Tibial nerve (tissue), 4 donors: ENCODE measurements around the gene NEGR1. TPM values are rescaled to one million over a fixed set of nuclear protein-coding genes. Genes with fewer than 3 reads are reported as not detected.

Experiments used
- DNase-seq, 2 donors: peaks; one replicate each; pipeline ENCODE4 v3.0.0-alpha.2; 2019; ENCODE audit warnings: low spot score in 2 of 2
- H3K27ac ChIP-seq, 4 donors: fragments of 200-600 bp; sonication (generic) in 3 of 4; one replicate each; pipeline ENCODE4 v1.5.1; 2017 to 2019; ENCODE audit warnings: mild to moderate bottlenecking in 1 of 4
- H3K27me3 ChIP-seq, 2 donors: fragments of 200-600 bp; sonication (generic) in 1 of 2; one replicate each; pipeline versions ENCODE4 v1.5.1 to v1.6.0; 2017 to 2019
- H3K36me3 ChIP-seq, 3 donors: fragments of 200-600 bp; sonication (generic); one replicate each; pipeline ENCODE4 v1.5.1; 2018 to 2019
- H3K4me1 ChIP-seq, 4 donors: fragments of 200-600 bp; sonication (generic) in 3 of 4; one replicate each; pipeline ENCODE4 v1.5.1; 2017 to 2019
- H3K4me3 ChIP-seq, 4 donors: fragments of 200-600 bp; sonication (generic) in 3 of 4; one replicate each; pipeline ENCODE4 v1.5.1; 2017 to 2019; ENCODE audit warnings: mild to moderate bottlenecking in 1 of 4, moderate library complexity in 1 of 4
- H3K9me3 ChIP-seq, 4 donors: fragments of 200-600 bp; sonication (generic) in 3 of 4; one replicate each; pipeline ENCODE4 v1.5.1; 2017 to 2019
- EP300 ChIP-seq, 2 donors: sonication (generic); formaldehyde crosslinking; IDR thresholded peaks; one replicate each; pipeline ENCODE4 v1.6.1; 2017; ENCODE audit warnings: antibody characterized with exemption in 2 of 2, mild to moderate bottlenecking in 1 of 2
- POLR2A ChIP-seq, 2 donors: fragments of 450-650 bp; IDR thresholded peaks; one replicate each; pipeline ENCODE4 v1.6.1; 2017; ENCODE audit warnings: antibody characterized with exemption in 2 of 2, mild to moderate bottlenecking in 2 of 2, moderate library complexity in 2 of 2
- WGBS, 2 donors: methylation state at CpG; one replicate each; pipeline ENCODE4 v1.1.5; 2018; 5-methylcytosine and 5-hydroxymethylcytosine counted together
- total RNA-seq, 4 donors: library from RNA; depleted of rRNA; stranded (reverse); fragments of >200 nt; gene quantifications; one replicate each; pipeline ENCODE4 v1.1.0, GENCODE V29; 2016
- TF ChIP-seq, protein P1 (sequence below), 5 experiments: fragments of 200-600 bp in 3 of 5; fragments of 450-650 bp in 2 of 5; sonication (generic) in 3 of 5; IDR thresholded peaks; one replicate each; pipeline ENCODE4 v1.5.1; 2016 to 2019; ENCODE audit warnings: antibody characterized with exemption in 5 of 5, mild to moderate bottlenecking in 3 of 5, moderate library complexity in 2 of 5

The NEGR1 gene
- total RNA-seq, 4 donors from 2014 or later = 46.0 to 58.2 (median 52.4) TPM

DNA sequence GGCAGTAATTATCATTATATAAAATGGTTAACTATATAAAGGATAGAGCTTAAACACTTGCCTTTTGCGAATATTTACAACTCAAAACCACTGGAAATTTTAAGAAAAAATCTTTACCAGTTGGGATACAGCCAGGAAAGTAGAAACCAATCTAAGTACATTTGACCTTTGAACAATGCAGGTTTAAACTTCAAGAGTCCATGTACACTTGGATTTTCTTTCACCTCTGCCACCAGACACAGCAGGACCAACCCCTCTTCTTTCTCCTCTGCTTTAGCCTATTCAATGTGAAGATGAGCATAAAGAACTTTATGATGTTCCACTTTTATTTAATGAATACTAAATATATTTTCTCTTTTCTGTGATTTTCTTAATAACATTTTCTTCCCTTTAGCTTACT is 361.1 kb downstream of the NEGR1 start:
- H3K4me1 ChIP-seq = no peaks in the 10 kb centered on the region
- no peaks in the 10 kb centered on the region for H3K9me3 ChIP-seq
- 78 to 95% methylated on average over 1 of the region's 1 CpG for WGBS, 2 donors
- TF ChIP-seq, protein P1, sequence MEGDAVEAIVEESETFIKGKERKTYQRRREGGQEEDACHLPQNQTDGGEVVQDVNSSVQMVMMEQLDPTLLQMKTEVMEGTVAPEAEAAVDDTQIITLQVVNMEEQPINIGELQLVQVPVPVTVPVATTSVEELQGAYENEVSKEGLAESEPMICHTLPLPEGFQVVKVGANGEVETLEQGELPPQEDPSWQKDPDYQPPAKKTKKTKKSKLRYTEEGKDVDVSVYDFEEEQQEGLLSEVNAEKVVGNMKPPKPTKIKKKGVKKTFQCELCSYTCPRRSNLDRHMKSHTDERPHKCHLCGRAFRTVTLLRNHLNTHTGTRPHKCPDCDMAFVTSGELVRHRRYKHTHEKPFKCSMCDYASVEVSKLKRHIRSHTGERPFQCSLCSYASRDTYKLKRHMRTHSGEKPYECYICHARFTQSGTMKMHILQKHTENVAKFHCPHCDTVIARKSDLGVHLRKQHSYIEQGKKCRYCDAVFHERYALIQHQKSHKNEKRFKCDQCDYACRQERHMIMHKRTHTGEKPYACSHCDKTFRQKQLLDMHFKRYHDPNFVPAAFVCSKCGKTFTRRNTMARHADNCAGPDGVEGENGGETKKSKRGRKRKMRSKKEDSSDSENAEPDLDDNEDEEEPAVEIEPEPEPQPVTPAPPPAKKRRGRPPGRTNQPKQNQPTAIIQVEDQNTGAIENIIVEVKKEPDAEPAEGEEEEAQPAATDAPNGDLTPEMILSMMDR (IDR thresholded peaks at IDR 0.05) = no peak
- TF ChIP-seq EP300 (IDR thresholded peaks at IDR 0.05) = no peak
- no peak for TF ChIP-seq POLR2A (IDR thresholded peaks at IDR 0.05)
- no peaks in the 10 kb centered on the region for H3K27me3 ChIP-seq
- no peak overlapping the region for H3K4me3 ChIP-seq
- H3K27ac ChIP-seq = no peak overlapping the region
- DNase-seq = no peak
- H3K36me3 ChIP-seq = no peaks in the 10 kb centered on the region

DNA sequence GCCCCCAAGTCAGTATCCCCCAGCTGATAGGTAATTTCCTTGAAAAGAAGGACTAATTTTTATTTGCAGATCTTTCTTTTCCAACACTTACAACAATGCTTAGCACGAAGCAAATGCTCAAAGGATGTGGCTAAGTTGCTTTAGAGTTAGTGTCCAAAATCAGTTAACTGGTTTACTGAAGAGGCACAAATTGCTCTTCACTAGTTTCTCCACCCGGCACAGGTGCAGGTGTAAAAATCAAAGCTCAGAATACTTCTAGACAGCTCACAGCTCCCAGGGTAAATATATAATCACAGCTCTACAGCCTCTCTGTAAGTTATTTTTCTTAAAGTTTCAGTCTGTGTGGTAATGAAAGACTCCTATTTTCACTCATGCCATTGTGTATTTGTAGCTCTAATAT is 361.8 kb downstream of the NEGR1 start:
- H3K4me1 ChIP-seq = no peaks in the 10 kb centered on the region
- WGBS, 2 donors = 86 to 88% methylated on average over 2 of the region's 2 CpGs
- H3K9me3 ChIP-seq = no peaks in the 10 kb centered on the region
- TF ChIP-seq, protein P1 (IDR thresholded peaks at IDR 0.05) = no peak
- TF ChIP-seq EP300 (IDR thresholded peaks at IDR 0.05) (no peak), POLR2A (IDR thresholded peaks at IDR 0.05) (no peak)
- no peaks in the 10 kb centered on the region for H3K27me3 ChIP-seq
- no peaks in the 10 kb centered on the region for H3K36me3 ChIP-seq
- no peak overlapping the region for H3K27ac ChIP-seq
- H3K4me3 ChIP-seq = no peak overlapping the region
- DNase-seq = no peak

DNA sequence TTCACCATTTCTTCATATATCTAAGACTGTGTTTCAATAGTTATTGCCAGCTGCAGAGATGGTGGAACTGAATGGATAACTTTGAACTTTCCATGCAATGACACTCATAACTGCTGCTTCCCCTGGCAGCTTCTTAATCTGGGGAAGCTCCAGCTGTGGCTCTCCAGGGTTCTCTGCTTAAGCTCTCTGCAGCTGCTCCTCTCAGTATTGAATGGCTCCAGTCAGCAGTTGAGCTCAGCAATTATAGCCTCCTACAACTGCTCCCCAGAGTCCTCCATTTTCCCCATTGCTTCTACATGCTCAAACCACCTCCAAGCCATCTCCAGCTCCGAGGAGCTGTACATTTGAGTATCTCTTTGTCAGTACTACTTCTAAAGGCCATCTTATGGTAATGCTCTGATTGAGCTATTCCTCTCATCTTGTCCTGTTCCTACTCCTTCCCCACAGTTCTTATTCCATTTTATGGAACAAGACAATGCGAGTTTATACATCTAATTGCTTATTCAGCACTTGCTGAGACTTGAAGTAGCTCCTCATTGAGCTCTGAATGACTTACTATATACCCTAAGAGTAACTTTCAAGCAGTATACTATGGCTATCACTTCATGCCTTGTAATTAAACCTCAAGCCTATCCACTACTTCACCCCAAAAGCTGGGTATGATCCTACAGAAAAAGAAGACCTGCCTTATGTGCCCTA is 362.4 kb downstream of the NEGR1 start:
- no peak overlapping the region for H3K4me3 ChIP-seq
- DNase-seq = no peak
- 70 to 78% methylated on average over 2 of the region's 2 CpGs for WGBS, 2 donors

DNA sequence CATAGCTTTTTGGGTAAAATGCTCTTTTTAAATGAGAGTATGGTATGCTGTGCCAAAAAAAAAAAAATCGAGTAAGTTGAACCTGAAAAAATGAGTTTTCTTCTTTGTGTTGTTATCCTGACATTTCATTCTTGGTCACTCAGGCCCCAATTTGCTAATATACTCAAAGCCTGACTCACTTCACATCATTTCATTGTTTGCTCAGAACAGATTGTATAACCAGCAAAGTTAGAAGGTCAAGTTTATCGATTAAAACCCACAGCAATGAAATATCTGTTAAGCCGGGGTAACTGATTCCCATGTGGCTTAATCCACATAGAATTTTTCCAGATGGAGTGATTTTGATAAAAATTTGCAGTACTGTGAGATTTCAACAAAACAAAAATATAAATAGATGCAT is 363.7 kb downstream of the NEGR1 start:
- Histone ChIP-seq H3K4me3 (no peak overlapping the region), H3K27ac (no peak overlapping the region), H3K9me3 (no peaks in the 10 kb centered on the region), H3K36me3 (no peaks in the 10 kb centered on the region), H3K27me3 (no peaks in the 10 kb centered on the region), H3K4me1 (no peaks in the 10 kb centered on the region)
- DNase-seq = no peak
- 50 to 62% methylated on average over 3 of the region's 3 CpGs for WGBS, 2 donors
- TF ChIP-seq, protein P1 (IDR thresholded peaks at IDR 0.05) = no peak
- no peak for TF ChIP-seq POLR2A (IDR thresholded peaks at IDR 0.05)

More for the DNA sequence above, 362.4 kb downstream of the NEGR1 start:
- Histone ChIP-seq H3K27me3 (no peaks in the 10 kb centered on the region), H3K9me3 (no peaks in the 10 kb centered on the region), H3K4me1 (no peaks in the 10 kb centered on the region), H3K36me3 (no peaks in the 10 kb centered on the region), H3K27ac (no peak overlapping the region)
- TF ChIP-seq EP300 (IDR thresholded peaks at IDR 0.05) (no peak), POLR2A (IDR thresholded peaks at IDR 0.05) (no peak)
- TF ChIP-seq, protein P1 (IDR thresholded peaks at IDR 0.05) = no peak

DNA sequence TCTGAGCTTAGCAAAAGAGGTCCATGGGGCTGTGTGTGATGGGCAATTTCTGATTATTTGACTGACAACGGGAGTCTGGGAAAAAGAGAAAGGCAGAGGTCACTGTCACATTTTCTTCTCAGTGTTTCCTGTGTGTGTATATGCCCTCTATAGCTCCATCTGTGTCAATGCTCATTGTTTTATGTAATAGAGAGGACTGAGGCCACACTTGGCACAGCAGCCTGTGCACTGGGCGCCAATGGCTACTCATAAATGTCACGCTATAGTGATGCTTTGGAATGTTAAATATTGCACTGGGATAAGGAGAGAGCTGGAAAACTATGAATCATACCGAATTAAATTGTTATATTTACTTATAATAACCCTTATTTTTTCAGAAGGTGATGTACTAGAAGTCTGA is 365.4 kb downstream of the NEGR1 start:
- WGBS, 2 donors = 48 to 57% methylated on average over 4 of the region's 4 CpGs
- Histone ChIP-seq H3K9me3 (no peaks in the 10 kb centered on the region), H3K27ac (no peak overlapping the region), H3K36me3 (no peaks in the 10 kb centered on the region), H3K4me3 (no peak overlapping the region), H3K27me3 (no peaks in the 10 kb centered on the region), H3K4me1 (no peaks in the 10 kb centered on the region)
- no peak for TF ChIP-seq EP300 (IDR thresholded peaks at IDR 0.05)
- TF ChIP-seq POLR2A (IDR thresholded peaks at IDR 0.05) = no peak
- TF ChIP-seq, protein P1 (IDR thresholded peaks at IDR 0.05) = no peak
- DNase-seq = no peak
